Stimulated activated naive CD8-positive, alpha-beta T cell treated with anti-CD3 and anti-CD28 coated beads, Interleukin-15, Interleukin-2, amounts not matched to agents 100 U/mL and 50 U/mL, for 24 hours (primary cell): Measurements from ENCODE around the gene MUC5AC.
A peak's percentile ranks its signal among the peaks of the same experiment; 100 is the strongest.

ENCODE experiments used
- ATAC-seq: fragments of 150-1000 bp; cut with Tn5 transposase; one replicate; pipeline ENCODE4 v1.10.0; 2021
- DNase-seq: peaks from one replicate; pipeline ENCODE4 v3.0.0; 2021

Gene MUC5AC

DNA sequence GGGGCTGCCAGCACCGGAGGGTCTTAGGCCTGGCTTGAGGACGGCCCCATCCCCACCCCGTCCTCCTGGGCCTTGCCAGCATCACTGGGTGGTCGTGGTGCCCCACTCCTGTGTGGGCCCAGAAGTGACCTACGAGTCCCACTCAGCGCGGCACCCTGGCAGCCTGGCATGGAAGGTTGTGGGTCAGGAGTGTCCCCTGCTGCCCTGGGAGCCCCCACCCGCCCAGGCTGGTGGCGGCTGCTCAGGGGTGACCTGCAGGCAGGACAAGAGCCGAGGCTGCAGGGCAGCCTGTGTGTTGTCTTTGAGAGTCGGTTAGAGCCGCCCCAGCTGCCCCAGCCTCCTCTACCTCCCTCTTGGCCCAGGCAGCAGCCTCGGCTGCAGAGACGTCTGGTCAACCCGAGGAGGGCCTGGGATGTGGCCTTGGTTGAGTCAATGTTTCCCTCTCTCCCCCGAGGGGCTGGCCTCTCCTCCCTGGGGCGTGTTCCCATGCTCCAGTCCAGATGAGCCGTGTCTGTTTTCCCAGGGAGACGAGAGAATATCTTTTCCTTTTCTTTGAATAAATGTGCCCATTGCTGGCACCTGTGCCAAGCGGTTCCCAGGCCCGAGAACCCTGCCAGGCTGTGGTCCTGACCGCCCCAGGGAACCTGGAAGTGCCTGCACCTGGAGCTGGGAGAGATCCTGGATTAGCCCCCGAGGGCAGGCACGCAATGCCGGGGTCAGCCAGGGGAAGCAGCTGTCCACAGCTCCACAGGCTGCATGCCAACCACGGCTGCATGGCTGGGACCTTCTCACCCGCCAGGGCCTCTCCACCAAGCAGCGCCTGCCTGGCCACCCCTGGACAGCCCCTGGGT lies 35.7 kb upstream of the MUC5AC start:
- ATAC-seq (no peak), DNase-seq (no peak)

DNA sequence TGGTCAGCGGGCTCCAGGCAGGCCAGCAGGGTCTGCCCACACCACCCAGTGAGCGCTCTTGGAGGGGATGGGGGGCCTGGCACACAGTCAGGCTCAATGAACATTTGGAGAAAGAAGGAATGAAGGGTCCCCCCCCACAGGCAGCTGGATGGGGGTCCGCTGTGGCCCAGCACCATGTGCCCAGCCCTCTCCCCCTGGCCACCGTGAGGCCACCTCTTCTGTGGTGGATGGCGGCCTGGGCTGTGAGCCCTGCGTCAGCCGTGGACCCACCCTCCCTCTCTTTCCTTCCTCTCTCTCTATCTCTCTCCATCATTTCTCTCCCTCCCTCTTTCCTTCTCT lies 35.1 kb upstream of the MUC5AC start:
- ATAC-seq (no peak), DNase-seq (no peak)

DNA sequence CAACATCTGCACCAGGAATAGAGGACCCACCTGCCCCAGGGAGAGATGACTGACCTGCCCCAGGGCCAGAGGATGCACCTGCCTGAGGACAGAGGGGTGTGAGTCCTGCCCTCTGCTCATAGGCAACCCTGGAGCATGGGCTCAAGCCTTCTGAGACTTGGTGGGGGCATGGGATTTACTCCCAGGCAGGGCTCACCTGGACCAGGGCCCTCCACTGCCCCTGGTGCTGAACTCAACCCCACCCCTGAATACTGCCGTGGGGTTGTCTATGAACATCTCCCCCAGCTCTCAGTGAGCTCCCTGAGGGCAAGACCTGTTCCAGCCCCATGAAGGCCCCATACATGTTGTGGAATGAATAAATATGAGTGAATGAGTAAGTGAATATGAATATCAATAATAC lies 33.8 kb upstream of the MUC5AC start:
- DNase-seq (no peak), ATAC-seq (peak; percentile 39)

DNA sequence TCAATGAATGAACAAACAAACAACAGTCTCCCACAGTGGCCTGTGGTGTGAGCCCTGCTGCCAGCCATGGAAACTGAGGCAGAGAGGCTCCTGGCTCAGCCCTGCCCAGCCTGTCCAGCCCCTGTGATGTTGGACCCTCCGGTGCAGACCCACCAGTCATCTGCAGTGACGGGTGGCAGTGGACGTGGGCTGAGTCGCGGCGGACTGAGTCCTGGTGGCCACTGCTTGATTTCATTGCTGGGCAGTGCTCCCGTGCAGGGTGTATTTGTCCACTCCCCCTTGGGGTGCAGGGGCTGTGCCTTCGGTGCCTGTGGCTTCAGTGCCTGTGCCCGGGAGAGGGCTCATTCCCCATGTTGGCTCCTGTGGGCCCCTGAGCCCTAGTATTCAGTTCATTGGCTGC lies 31.9 kb upstream of the MUC5AC start:
- DNase-seq (no peak), ATAC-seq (peak; percentile 10)

DNA sequence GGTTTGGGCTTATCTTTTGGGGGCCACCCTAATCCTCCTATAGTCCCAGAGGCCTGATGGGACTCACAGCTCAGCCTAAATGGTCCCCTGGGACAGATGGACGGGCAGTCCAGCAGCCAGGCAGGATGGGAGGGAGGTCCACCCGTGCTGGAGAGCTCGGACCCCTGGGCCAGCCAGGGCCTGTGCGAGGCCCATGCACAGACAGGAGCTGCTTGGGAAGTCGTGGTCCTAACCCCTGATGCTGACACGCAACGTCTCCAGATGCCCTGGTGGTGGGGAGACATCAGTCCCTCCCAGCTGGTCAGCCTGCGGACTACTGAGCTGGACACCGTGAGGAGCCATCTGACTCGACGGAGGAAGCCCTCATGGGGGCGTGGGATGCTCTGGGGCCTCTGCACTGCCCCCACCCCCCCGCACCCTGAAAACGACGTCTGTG lies 31.2 kb upstream of the MUC5AC start:
- ATAC-seq (no peak), DNase-seq (no peak)

DNA sequence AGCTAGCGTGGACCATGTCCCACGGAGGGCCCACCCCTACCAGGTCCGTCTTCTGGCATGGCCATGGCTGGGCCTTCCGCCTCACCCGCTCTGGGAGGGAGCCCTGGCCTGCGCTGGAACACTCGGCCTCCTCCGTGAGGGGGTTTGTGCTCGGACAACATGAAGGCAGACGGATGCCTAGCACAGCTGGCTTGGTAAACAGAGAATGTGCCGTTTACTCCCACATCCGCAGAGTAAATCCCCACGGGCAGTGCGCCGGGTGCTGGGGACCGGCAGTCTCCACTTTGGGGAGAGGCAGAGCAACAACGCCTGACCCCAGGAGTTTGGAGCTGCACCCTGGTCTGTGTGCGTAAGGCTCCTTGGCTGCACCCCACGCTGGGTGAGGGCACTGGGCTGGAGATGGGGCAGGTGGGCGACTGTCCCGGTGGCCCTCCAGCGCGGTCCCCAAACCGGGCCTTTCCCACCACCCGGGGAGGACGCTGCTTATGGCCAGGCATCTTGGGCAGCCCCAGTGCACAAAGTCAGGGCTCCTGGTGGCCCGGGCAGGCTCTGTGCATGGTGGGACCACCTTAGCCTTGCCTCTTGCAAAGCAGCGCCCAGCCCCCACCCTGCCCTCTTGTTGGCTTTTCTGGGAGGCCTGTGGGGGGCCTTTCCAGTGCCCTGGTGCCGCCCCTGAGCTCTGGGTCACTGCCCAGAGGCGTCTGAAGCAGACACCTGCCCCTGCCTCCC lies 30.7 kb upstream of the MUC5AC start:
- ATAC-seq = no peak
- no peak for DNase-seq

DNA sequence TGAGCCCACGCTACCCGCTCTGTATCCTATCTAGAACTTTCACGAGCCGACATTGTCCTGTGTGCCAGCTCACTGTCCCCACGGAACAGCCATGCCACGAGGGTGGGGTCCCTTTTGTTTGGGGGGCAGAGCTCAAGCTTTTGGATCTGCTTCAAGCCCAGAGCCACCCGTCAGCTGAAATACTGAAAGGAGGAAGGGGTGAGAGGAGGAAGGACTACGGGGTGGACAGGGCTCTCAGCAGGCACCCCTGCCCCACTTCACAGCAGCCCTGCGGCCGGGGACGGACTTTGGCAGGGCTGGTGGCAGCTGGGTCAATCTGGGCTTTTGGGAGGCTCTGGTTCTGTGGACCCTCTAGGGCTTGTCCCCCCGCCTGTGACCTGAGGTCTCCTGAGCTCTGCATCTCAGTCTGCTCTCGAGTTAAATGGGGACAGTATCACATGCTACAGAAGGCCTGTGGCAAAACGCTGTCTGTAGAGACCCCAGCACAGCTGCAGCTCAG lies 30.0 kb upstream of the MUC5AC start:
- no peak for DNase-seq

DNA sequence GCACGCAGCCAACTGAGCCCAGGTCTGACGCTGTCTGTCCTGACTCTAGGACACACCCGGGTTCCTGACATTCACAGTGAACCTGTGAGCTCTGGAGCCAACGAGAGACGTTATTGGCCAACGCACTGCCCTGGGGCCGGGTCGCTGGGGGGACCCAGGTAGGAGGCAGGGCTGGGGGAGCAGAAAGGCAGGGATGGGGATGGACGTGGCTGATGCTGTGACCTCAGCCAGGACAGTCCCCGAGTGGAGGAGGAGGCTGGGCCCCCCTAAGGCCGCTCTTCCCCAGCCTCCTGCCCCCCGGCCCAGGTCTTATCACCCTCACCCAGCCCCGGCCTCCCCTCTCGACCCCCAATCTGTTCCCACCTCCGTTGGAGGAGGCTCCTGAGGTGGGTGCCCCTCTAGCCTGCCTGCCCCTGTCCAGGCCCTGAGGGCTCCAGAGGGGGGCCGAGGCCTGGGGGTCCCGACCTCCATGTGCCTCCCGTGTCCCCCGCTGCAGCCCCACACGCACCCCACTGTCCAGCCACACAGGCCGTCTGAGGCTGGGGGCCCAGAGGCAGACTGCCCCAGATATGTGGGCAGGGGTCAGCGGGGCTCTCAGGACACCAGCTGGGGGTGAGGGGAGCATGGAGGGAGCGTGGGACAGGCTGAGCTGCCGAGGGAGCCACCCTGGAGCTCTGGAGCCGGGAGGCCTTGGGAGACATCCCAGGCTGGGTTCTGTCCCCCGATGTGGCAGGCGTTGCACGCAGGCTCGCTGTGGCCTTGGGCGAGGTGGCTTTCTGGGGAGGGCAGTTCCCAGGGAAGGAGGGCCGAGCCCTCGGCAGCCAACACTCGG lies 29.2 kb upstream of the MUC5AC start:
- DNase-seq (no peak), ATAC-seq (no peak)

More for the DNA sequence above, 30.0 kb upstream of the MUC5AC start:
- ATAC-seq = no peak

DNA sequence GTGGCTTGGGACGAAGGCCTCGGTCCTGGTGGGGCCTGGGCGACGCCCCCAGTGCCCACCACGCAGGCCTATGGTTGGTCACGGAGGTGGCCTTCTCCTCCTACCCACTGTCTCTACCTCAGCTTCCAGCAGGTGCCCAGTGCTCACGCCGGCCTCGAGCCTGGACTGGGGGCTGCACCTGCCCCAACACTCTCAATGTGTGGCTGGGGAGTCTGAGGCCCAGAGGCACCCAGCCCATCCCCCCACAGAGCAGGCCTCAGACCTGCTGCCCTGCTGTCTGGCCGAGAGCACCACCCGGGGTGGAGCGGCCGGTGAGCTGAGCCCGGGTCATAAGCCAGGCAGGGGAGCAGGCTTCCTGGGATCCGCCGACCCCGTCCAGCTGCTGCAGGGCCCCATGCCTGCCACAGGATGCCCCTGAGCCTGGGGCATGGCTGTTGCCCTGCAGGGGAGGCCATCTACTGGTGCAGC lies 28.6 kb upstream of the MUC5AC start:
- ATAC-seq = no peak

DNA sequence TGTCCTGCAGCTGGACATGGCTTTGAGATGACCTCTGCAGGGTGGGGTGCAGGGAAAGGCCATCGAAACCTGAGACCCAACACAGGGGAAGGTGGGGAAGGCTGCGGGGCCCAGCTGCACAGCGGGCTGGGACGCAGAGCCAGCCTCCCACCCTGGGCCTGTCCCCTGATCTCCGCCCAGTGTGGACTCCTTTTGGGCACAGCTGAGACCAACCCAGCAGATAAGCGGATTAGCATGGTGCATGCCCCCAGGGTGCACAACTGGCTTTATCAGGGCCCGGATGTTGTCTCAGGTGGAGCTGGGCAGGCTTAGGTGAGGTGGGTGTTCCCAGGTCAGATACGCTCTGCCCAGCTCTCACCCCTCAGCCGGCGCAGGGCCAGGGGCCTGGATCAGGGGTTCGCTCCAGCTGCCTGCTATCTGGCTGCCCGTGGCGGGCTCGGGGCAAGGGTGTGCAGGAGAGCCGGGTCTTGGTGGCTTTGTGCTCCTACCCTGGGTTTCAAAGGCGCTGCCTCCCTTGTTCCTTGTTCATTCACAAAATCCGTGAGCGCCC lies 28.1 kb upstream of the MUC5AC start:
- DNase-seq (no peak), ATAC-seq (no peak)

More for the DNA sequence above, 28.6 kb upstream of the MUC5AC start:
- no peak for DNase-seq

DNA sequence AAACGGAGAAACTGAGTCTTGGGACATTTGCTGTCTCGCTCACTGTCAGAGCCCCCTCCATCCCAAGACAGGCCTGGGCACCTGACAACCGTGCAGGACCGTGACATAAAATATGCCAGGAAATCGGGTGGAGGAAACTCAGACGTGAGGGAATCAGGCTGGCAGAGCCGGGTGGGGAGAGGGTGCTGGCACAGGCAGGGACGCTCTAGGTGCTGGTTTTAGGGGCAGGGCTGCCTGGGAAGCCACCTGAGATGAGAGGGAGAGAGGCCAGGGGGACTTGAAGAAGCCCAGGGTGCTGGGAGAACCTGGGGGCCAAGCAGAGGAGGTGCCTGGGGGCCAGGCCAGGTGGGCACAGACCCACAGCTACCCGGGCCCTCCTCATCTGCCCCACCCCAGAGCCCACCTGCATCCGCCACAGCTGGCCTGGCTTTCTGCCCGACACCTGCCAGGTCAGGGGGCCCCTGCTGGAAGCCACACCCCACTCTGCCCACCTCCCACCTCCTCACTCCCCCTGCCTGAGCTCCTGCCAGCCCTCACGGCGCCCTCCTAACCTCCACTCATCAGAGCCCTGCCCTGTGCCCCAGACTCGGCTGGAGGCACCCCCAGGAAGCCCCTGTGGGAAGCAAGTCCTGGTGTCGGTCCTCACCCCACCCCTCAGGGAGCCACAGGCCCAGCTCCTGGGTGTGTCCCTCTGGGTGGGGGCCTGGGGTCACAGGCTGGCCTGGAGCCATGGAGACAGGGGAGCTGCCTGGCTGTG lies 27.3 kb upstream of the MUC5AC start:
- no peak for DNase-seq
- no peak for ATAC-seq

DNA sequence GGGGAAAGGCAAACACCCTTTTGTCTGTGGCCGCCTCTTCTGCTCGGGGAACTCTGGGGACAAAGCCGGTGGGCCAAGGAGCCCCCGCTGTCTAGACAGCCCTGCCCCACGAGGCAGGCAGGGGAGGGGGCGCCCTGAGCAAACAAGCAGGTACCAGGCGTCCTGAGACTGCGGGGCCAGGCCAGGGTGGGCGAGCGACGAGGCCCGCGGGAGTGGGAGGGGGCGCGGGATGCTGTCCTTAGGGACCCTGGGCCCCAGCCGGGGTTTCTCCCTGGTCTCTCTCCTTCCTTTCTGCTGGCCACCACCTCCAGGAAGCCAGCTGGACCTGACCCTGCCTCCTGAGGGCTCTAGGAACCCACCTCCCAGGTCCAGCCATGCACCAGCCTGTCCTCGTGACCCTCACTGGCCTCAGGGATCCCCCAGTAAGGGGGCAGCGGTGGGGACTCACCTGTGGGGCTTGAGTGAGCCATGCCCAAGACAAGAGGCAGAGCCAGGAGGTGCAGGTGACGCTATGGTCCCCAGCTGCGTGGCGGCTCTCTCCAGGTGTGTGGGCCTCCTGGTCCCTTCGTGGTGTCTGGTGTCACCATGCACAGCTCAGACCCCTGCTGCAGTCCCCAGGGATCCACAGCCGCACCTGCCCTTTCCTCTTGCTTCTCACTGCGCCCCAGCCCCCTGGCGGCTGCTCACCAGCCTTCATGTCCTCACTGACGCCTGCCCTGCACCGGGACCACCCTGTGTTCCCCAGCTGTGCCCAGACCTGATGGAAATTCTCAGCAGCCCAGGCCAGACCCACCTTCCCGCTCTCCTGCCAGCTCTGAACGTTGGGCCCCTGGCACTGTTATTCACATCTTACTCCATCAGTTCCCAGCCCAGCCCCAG lies 26.5 kb upstream of the MUC5AC start:
- DNase-seq (no peak), ATAC-seq (no peak)

DNA sequence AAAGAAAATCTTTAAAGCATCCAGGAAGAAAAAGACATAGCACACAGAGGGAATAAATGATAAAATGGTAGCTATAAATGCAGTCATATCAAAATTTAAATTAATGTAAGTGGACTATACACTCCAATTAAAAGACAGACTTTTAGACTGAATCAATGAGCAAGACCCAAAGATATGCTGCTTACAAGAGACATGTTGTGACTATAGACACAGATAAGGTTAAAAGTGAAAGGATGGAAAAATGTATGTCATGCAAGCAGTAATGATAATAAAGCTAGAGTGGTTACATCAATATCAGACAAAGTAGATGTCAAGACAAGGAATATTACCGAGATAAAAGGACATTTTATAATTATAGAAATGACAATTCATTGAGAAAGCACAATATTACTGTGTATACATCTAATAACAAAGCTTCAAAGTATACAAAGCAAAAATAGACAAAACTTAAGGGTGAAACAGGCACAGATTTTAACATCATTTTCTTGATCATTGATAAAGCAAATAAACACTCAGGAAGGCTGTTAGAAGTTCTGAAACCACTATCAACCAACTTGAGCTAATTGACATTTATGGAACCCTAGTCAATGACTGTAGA lies 22.8 kb upstream of the MUC5AC start:
- DNase-seq (no peak), ATAC-seq (no peak)

DNA sequence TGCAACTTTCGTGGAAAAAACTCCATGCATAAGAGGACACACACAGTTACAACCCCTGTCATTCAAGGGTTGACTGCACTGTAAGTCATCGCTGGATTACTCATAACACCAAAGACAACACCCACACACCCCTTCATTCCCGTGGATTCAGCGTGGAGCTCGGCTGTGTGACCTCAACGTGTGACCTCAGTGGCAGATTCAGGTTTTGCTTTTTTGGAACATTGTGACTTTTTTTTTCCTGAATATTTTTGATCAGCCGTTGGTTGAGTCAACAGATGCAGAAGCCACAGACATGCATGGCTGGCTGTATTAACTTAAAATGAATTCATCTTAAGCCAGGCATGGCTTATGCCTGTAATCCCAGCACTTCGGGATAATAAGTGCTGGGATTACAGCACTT lies 19.7 kb upstream of the MUC5AC start:
- DNase-seq (peak; percentile 25), ATAC-seq (peak; percentile 81)

DNA sequence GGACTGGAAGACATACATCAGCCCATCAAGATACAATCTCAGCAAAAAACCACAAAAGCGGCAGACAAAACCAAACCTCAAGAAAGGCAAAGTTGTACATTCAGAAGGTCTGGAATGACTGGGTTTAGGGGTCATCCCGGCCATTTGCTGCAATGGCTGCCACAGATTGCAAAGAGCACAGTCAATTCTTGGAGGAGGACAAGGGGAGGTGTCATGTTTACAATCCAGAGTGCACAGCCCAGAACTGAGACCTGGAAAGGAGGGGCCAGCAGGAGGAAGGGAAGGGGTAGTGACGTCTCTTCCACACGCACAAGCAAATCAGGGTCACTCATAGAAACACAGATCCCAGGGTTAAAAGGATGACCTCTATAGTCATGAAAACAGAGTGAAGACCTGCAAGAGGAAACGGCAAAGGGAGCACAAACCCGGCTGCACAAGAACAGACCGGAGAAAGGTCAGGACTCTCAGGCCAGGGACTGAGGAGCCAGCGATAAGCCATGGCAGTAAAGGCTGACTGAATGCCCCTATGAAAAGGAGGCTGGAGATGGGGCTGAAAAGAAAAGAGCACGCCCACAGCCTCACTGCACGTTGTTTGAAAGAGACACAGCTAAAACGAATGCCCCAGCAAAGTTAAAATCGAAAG lies 18.2 kb upstream of the MUC5AC start:
- no peak for ATAC-seq
- no peak for DNase-seq

DNA sequence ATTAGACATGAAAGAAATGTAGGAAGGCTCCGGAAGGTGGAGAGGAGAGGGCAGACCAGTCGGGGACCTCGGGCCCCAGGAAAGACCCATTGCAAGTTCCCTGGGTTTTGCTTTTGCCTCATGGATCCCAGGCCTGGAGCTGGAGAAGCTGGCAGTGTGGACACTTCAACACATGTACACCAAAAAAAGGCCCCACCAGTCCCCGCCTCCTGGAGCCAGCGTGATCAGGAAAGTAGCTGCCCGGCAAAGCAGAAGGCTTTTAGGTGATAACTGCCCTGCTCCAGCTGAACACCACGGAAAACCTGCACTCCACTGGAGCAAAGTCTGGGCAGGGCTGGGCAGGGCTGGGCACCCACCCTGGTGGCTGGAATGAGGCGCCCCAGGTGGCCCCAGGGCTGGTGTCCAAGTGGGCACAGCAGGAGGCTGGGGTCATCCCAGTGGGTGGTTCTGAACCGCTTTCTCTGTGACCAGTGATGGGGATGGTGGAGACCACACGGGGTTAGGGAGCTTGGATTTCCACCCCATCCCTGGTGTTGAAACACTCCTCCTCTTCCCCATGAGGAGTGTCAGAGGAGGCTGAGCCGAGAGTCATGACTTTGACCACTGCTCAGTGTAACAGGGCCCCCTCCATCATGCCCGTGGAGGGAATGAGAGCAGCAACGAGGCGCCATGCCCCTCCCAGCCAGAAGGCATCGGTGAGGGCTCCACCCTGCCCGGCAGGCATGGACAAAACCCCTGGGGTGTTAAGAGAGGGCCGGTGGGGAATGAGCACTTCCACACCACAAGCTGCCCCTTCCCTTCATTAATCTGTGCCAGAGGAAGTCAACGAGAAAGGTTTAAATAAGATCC lies 16.9 kb upstream of the MUC5AC start:
- no peak for DNase-seq
- ATAC-seq = no peak

DNA sequence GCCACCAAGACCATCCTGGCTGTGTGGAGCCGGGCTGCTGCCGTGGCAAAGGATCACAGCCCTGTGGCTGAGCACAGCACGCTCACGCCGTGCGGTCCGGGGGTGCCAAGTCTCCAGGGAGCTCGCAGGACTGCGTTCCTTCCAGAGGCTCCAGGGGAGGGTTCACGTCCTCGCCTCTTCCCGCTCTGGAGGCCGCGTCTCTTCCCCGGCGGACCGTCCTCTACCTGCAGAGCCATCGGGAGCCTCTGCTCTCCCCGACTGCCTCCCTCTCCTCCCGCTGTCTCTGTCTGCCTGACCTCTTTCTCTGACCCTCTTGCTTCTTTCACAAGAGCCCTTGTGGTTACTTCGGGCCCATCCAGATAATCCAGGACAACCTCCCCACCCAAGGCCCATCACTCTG lies 11.4 kb upstream of the MUC5AC start:
- DNase-seq = no peak
- no peak for ATAC-seq

DNA sequence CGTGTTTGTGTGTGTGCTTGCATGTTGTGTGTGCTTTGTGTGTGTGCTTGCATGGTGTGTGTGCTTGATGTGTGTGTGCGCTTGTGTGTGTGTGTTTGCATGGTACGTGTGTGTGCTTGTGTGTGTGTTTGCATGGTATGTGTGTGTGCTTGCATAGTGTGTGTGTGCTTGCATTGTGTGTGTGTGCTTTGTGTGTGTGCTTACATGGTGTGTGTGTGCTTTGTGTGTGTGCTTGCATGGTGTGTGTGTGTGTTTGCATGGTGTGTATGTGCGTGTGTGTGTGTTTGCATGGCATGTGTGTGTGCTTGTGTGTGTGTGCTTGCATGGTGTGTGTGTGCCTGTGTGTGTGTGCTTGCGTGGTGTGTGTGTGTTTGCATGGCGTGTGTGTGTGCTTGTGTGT lies 10.0 kb upstream of the MUC5AC start:
- DNase-seq (no peak), ATAC-seq (no peak)
